HCT116 (cell line): ENCODE measurements around the gene ADAM23. TPM values are rescaled to one million over a fixed set of nuclear protein-coding genes. Genes with fewer than 3 reads are reported as not detected.

Experiments
- ATAC-seq: fragments of 200-7000 bp; cut with Tn5 transposase; 2 replicates; pipeline ENCODE4 v1.9.1; 2020; ENCODE audit warnings: mild to moderate bottlenecking, moderate library complexity
- BruUV-seq: library from RNA; stranded (reverse); fragments of 400-500 nt; replicated peaks from 2 replicates; lab custom pipeline; 2021; lab: Mats Ljungman, UMichigan
- CTCF ChIA-PET: fragments of 300-600 bp; sonication (Branson Sonifier 250); formaldehyde crosslinking; loops from one replicate; lab custom pipeline; 2021; ENCODE audit warnings: antibody characterized with exemption; lab: Charles Lee
- POLR2A ChIA-PET: fragments of 300-600, 350-600 bp; sonication (Branson Sonifier 250); formaldehyde crosslinking; loops from one replicate; lab custom pipeline; 2021; ENCODE audit warnings: antibody characterized with exemption; lab: Charles Lee
- RAD21 ChIA-PET, 2 experiments: fragments of 300-600 bp; sonication (Branson Sonifier 250); formaldehyde crosslinking; loops; one replicate each; lab custom pipeline; 2023; ENCODE audit warnings: low total read pairs in 2 of 2; ENCODE audit not compliant: uncharacterized antibody in 2 of 2, unreplicated experiment in 2 of 2, low non-redundant PET in 1 of 2; lab: Charles Lee
- DNase-seq: peaks from one replicate; pipeline ENCODE4 v3.0.0-alpha.2; 2010; ENCODE audit warnings: low read depth, low spot score
- H2AFZ ChIP-seq: fragments of 200-600 bp; shearing (Covaris generic), sonication (generic); 2 replicates; pipeline ENCODE4 v1.6.1; 2017; ENCODE audit warnings: low read depth, mixed run types, mixed read lengths, antibody characterized with exemption, low read length; ENCODE audit not compliant: poor library complexity, severe bottlenecking
- H3K27ac ChIP-seq: 2 replicates; pipeline ENCODE4 v1.5.1; 2012; ENCODE audit warnings: low read depth, low read length
- H3K27me3 ChIP-seq: fragments of 200-600 bp; sonication (generic); 2 replicates; pipeline ENCODE4 v1.6.1; 2016; ENCODE audit warnings: mixed run types, low read length, mixed read lengths; ENCODE audit not compliant: insufficient read depth
- H3K36me3 ChIP-seq, 2 experiments: fragments of 200-500 bp in 1 of 2; fragments of 200-600 bp in 1 of 2; sonication (Bioruptor generic) in 1 of 2; sonication (generic) in 1 of 2; 2 replicates each; pipeline versions ENCODE4 v1.5.1 to v1.6.1; 2014 to 2016; ENCODE audit warnings: low read length in 2 of 2, inconsistent platforms in 1 of 2, mixed read lengths in 1 of 2, mixed run types in 1 of 2; ENCODE audit not compliant: insufficient read depth in 2 of 2, control insufficient read depth in 1 of 2
- H3K4me1 ChIP-seq, 2 experiments: fragments of 200-600 bp in 1 of 2; sonication (generic) in 1 of 2; 2 replicates each; pipeline versions ENCODE4 v1.5.1 to v1.6.1; 2012 to 2017; ENCODE audit warnings: low read length in 2 of 2, inconsistent platforms in 1 of 2, mild to moderate bottlenecking in 1 of 2, mixed read lengths in 1 of 2, mixed run types in 1 of 2, moderate library complexity in 1 of 2; ENCODE audit not compliant: insufficient read depth in 2 of 2, control insufficient read depth in 1 of 2
- H3K4me2 ChIP-seq: fragments of 200-600 bp; sonication (generic); 2 replicates; pipeline ENCODE4 v1.6.1; 2017; ENCODE audit warnings: mixed run types, low read length, mixed read lengths
- H3K4me3 ChIP-seq, 2 experiments: fragments of 200-600 bp in 1 of 2; sonication (generic) in 1 of 2; replicated peaks in 1 of 2; 2 replicates each; pipeline ENCODE4 v1.5.1; 2011 to 2016; ENCODE audit warnings: low read length in 2 of 2, control low read depth in 1 of 2, low read depth in 1 of 2, mild to moderate bottlenecking in 1 of 2, mixed read lengths in 1 of 2, mixed run types in 1 of 2
- H3K79me2 ChIP-seq: fragments of 200-600 bp; sonication (generic); 2 replicates; pipeline ENCODE4 v1.6.1; 2017; ENCODE audit warnings: mild to moderate bottlenecking, mixed run types, low read length, moderate library complexity, mixed read lengths; ENCODE audit not compliant: insufficient read depth
- H3K9ac ChIP-seq: fragments of 200-600 bp; sonication (generic); 2 replicates; pipeline ENCODE4 v1.6.1; 2016; ENCODE audit warnings: low read length, mixed read lengths
- H3K9me2 ChIP-seq: fragments of 200-600 bp; sonication (generic), shearing (Covaris generic); 2 replicates; pipeline ENCODE4 v1.6.1; 2017; ENCODE audit warnings: mixed run types, mild to moderate bottlenecking, moderate library complexity; ENCODE audit not compliant: insufficient read depth
- H3K9me3 ChIP-seq, 2 experiments: fragments of 200-500 bp in 1 of 2; fragments of 200-600 bp in 1 of 2; sonication (Bioruptor generic) in 1 of 2; sonication (generic) in 1 of 2; 2 replicates each; pipeline ENCODE4 v1.6.1; 2014 to 2017; ENCODE audit warnings: low read length in 2 of 2, mixed read lengths in 2 of 2, inconsistent platforms in 1 of 2, low read depth in 1 of 2, mild to moderate bottlenecking in 1 of 2, mixed run types in 1 of 2, moderate library complexity in 1 of 2; ENCODE audit not compliant: control insufficient read depth in 1 of 2, insufficient read depth in 1 of 2
- H4K20me1 ChIP-seq: fragments of 200-600 bp; sonication (generic), shearing (Covaris generic); 2 replicates; pipeline ENCODE4 v1.6.1; 2017; ENCODE audit warnings: mixed run types, mild to moderate bottlenecking, moderate library complexity; ENCODE audit not compliant: insufficient read depth
- CBX3 ChIP-seq: IDR thresholded peaks from 2 replicates; pipeline ENCODE4 v1.6.1; 2012; ENCODE audit warnings: low read depth
- CEBPB ChIP-seq: IDR thresholded peaks from 2 replicates; pipeline ENCODE4 v1.6.1; 2012; ENCODE audit warnings: low read depth
- EGR1 ChIP-seq: IDR thresholded peaks from 2 replicates; pipeline ENCODE4 v1.6.1; 2012; ENCODE audit warnings: low read depth
- ELF1 ChIP-seq: IDR thresholded peaks from 2 replicates; pipeline ENCODE4 v1.6.1; 2012; ENCODE audit warnings: low read depth, borderline replicate concordance
- FOSL1 ChIP-seq: IDR thresholded peaks from 2 replicates; pipeline ENCODE4 v1.6.1; 2012; ENCODE audit warnings: low read depth
- JUND ChIP-seq: IDR thresholded peaks from 2 replicates; pipeline ENCODE4 v1.6.1; 2012
- POLR2AphosphoS5 ChIP-seq: IDR thresholded peaks from 2 replicates; pipeline ENCODE4 v1.6.1; 2011; ENCODE audit warnings: mild to moderate bottlenecking, low read depth, low read length, moderate library complexity
- SIN3A ChIP-seq: IDR thresholded peaks from 2 replicates; pipeline ENCODE4 v1.6.1; 2012; ENCODE audit warnings: low read depth
- SP1 ChIP-seq: IDR thresholded peaks from 2 replicates; pipeline ENCODE4 v1.6.1; 2012; ENCODE audit warnings: low read depth
- SRF ChIP-seq: IDR thresholded peaks from 2 replicates; pipeline ENCODE4 v1.6.1; 2012; ENCODE audit warnings: low read depth
- ZFX ChIP-seq: fragments of 450-650 bp; IDR thresholded peaks from 2 replicates; pipeline ENCODE4 v1.6.1; 2017
- ZNF274 ChIP-seq: fragments of 200-500 bp; sonication (Bioruptor generic); IDR thresholded peaks from 2 replicates; pipeline ENCODE4 v1.6.1; 2014; ENCODE audit warnings: mild to moderate bottlenecking, low read depth, low read length, inconsistent platforms
- intact Hi-C: fragments of 100-400 bp; cut with micrococcal nuclease; formaldehyde crosslinking; loops from 2 replicates; pipeline ENCODE4 v1.10.0; 2022
- total RNA-seq: library from RNA; stranded (reverse); gene quantifications from one replicate; pipeline ENCODE4 v1.2.1, GENCODE V29; 2021; ENCODE audit not compliant: unreplicated experiment
- TF ChIP-seq, protein P1 (sequence below), 3 experiments: fragments of 200-600 bp in 1 of 3; sonication (generic) in 1 of 3; IDR thresholded peaks in 2 of 3; conservative IDR thresholded peaks in 1 of 3; 2 replicates each; pipeline ENCODE4 v1.5.1; 2012 to 2017; ENCODE audit warnings: low read depth in 2 of 3, low read length in 2 of 3, antibody characterized with exemption in 1 of 3, borderline replicate concordance in 1 of 3, control low read depth in 1 of 3, mild to moderate bottlenecking in 1 of 3, mixed read lengths in 1 of 3, mixed run types in 1 of 3, moderate library complexity in 1 of 3; ENCODE audit not compliant: insufficient read depth in 1 of 3
- TF ChIP-seq, protein P2 (sequence below): IDR thresholded peaks from 2 replicates; pipeline ENCODE4 v1.6.1; 2011; ENCODE audit warnings: mild to moderate bottlenecking, low read length, moderate library complexity; ENCODE audit not compliant: insufficient replicate concordance; ENCODE audit errors: extremely low read depth
- TF ChIP-seq, protein P3 (sequence below): IDR thresholded peaks from 2 replicates; pipeline ENCODE4 v1.6.1; 2012; ENCODE audit warnings: low read depth
- TF ChIP-seq, protein P4 (sequence below): IDR thresholded peaks from 2 replicates; pipeline ENCODE4 v1.6.1; 2012
- TF ChIP-seq, protein P5 (sequence below): IDR thresholded peaks from 2 replicates; pipeline ENCODE4 v1.6.1; 2012

Gene ADAM23
- total RNA-seq, 1 experiment from 2014 or later = 0.10 TPM

DNA sequence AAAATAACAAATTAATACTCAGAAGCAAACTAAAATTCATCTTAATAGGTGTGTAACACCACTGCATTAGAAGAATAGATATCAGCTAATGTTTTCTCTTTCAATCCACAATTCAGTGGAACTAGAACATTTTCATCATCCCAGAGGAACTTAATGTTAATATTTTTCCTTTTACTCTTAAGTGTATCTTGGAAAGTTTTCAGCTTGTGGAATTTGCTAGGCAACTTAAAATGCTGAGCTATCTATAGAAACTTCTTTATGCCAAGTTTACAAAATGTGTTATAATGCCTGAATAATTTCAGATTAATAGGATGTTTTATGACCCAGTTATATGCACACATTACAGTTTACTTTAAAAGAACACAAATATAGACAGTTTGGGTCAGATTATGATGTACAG lies 112.4 kb downstream of the ADAM23 start:
- Histone ChIP-seq H3K36me3 (no peaks in the 10 kb centered on the region), H3K79me2 (no peaks in the 10 kb centered on the region), H2AFZ (no peak overlapping the region), H4K20me1 (no peaks in the 10 kb centered on the region), H3K9ac (no peak overlapping the region), H3K4me3 (no peak overlapping the region), H3K27ac (no peak overlapping the region), H3K9me2 (no peaks in the 10 kb centered on the region), H3K4me1 (no peaks in the 10 kb centered on the region), H3K4me2 (no peak overlapping the region), H3K9me3 (no peaks in the 10 kb centered on the region), H3K27me3 (peaks cover 6% of the 10 kb centered on the region; the same call in 1 of the 2 replicates)
- ChIA-PET CTCF (interaction anchor here (1.2 to 1.3 kb wide), 2 partner anchors 164 to 227 kb away, joined by 3 to 6 read pairs; no protein-coding TSS in a partner anchor), RAD21 (interaction anchor here in 1 of 2 experiments (0.5 kb wide), 1 partner anchor 11 kb away, joined by 3 read pairs; no protein-coding TSS in a partner anchor), POLR2A (no interaction called here)
- intact Hi-C loops = loop anchor here (2.0 to 10.0 kb wide), 3 partner anchors 225 to 919 kb away; no protein-coding TSS in a partner anchor
- no peak for DNase-seq
- no peak for TF ChIP-seq SRF
- no peak for TF ChIP-seq JUND
- TF ChIP-seq ZFX = no peak
- no peak for TF ChIP-seq ZNF274
- TF ChIP-seq FOSL1 = no peak
- TF ChIP-seq, protein P1, sequence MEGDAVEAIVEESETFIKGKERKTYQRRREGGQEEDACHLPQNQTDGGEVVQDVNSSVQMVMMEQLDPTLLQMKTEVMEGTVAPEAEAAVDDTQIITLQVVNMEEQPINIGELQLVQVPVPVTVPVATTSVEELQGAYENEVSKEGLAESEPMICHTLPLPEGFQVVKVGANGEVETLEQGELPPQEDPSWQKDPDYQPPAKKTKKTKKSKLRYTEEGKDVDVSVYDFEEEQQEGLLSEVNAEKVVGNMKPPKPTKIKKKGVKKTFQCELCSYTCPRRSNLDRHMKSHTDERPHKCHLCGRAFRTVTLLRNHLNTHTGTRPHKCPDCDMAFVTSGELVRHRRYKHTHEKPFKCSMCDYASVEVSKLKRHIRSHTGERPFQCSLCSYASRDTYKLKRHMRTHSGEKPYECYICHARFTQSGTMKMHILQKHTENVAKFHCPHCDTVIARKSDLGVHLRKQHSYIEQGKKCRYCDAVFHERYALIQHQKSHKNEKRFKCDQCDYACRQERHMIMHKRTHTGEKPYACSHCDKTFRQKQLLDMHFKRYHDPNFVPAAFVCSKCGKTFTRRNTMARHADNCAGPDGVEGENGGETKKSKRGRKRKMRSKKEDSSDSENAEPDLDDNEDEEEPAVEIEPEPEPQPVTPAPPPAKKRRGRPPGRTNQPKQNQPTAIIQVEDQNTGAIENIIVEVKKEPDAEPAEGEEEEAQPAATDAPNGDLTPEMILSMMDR (IDR thresholded peaks at IDR 0.05 in 2 of 3, conservative IDR thresholded peaks at IDR 0.05 in 1 of 3; ENCODE audit: borderline replicate concordance in 1 of 3, insufficient read depth in 1 of 3, low read depth in 2 of 3, low read length in 2 of 3) = no peak
- TF ChIP-seq, protein P2, sequence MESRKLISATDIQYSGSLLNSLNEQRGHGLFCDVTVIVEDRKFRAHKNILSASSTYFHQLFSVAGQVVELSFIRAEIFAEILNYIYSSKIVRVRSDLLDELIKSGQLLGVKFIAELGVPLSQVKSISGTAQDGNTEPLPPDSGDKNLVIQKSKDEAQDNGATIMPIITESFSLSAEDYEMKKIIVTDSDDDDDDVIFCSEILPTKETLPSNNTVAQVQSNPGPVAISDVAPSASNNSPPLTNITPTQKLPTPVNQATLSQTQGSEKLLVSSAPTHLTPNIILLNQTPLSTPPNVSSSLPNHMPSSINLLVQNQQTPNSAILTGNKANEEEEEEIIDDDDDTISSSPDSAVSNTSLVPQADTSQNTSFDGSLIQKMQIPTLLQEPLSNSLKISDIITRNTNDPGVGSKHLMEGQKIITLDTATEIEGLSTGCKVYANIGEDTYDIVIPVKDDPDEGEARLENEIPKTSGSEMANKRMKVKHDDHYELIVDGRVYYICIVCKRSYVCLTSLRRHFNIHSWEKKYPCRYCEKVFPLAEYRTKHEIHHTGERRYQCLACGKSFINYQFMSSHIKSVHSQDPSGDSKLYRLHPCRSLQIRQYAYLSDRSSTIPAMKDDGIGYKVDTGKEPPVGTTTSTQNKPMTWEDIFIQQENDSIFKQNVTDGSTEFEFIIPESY = no peak
- no peak for TF ChIP-seq ELF1
- TF ChIP-seq SP1 = no peak
- no peak for TF ChIP-seq SIN3A
- no peak for TF ChIP-seq CEBPB
- TF ChIP-seq, protein P3, sequence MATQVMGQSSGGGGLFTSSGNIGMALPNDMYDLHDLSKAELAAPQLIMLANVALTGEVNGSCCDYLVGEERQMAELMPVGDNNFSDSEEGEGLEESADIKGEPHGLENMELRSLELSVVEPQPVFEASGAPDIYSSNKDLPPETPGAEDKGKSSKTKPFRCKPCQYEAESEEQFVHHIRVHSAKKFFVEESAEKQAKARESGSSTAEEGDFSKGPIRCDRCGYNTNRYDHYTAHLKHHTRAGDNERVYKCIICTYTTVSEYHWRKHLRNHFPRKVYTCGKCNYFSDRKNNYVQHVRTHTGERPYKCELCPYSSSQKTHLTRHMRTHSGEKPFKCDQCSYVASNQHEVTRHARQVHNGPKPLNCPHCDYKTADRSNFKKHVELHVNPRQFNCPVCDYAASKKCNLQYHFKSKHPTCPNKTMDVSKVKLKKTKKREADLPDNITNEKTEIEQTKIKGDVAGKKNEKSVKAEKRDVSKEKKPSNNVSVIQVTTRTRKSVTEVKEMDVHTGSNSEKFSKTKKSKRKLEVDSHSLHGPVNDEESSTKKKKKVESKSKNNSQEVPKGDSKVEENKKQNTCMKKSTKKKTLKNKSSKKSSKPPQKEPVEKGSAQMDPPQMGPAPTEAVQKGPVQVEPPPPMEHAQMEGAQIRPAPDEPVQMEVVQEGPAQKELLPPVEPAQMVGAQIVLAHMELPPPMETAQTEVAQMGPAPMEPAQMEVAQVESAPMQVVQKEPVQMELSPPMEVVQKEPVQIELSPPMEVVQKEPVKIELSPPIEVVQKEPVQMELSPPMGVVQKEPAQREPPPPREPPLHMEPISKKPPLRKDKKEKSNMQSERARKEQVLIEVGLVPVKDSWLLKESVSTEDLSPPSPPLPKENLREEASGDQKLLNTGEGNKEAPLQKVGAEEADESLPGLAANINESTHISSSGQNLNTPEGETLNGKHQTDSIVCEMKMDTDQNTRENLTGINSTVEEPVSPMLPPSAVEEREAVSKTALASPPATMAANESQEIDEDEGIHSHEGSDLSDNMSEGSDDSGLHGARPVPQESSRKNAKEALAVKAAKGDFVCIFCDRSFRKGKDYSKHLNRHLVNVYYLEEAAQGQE = no peak
- no peak for TF ChIP-seq CBX3
- TF ChIP-seq, protein P4, sequence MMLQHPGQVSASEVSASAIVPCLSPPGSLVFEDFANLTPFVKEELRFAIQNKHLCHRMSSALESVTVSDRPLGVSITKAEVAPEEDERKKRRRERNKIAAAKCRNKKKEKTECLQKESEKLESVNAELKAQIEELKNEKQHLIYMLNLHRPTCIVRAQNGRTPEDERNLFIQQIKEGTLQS = no peak
- TF ChIP-seq EGR1 = no peak
- TF ChIP-seq, protein P5, sequence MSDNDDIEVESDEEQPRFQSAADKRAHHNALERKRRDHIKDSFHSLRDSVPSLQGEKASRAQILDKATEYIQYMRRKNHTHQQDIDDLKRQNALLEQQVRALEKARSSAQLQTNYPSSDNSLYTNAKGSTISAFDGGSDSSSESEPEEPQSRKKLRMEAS = no peak
- TF ChIP-seq POLR2AphosphoS5 = no peak
- no peak for ATAC-seq
- no TSS peak for BruUV-seq
